ENCODE measurements around the gene ALCAM. TPM values are rescaled to one million over a fixed set of nuclear protein-coding genes. Genes with fewer than 3 reads are reported as not detected.
A peak's percentile ranks its signal among the peaks of the same experiment; 100 is the strongest.
"Not testable (repeated sequence)": the region's sequence is repeated elsewhere in the genome, so short reads cannot be mapped to it uniquely, and the experiment has no call there.

ALCAM gene
- total RNA-seq, 1 donor from 2014 or later: 115 TPM

- no peak for DNase-seq (ENCODE audit: low spot score)
Measured at GRCh38 chr3:105388176-105388575, 21.5 kb downstream of the ALCAM start.

GRCh38 chr3:105389759-105390158 is 23.1 kb downstream of the ALCAM start:
- not testable (repeated sequence) for DNase-seq (ENCODE audit: low spot score)

GRCh38 chr3:105392598-105392997 is 25.9 kb downstream of the ALCAM start:
- not testable (repeated sequence) for DNase-seq (ENCODE audit: low spot score)

GRCh38 chr3:105394177-105394576 is 27.5 kb downstream of the ALCAM start:
- no peak for DNase-seq (ENCODE audit: low spot score)

GRCh38 chr3:105397974-105398373 is 31.3 kb downstream of the ALCAM start:
- DNase-seq (ENCODE audit: low spot score): no peak

GRCh38 chr3:105398437-105398836 is 31.7 kb downstream of the ALCAM start:
- DNase-seq (ENCODE audit: low spot score): no peak

- no peak for DNase-seq (ENCODE audit: low spot score)
Measured at GRCh38 chr3:105399062-105399461, 32.4 kb downstream of the ALCAM start.

- DNase-seq (ENCODE audit: low spot score): no peak
Measured at GRCh38 chr3:105399611-105400010, 32.9 kb downstream of the ALCAM start.

GRCh38 chr3:105401254-105401653 is 34.5 kb downstream of the ALCAM start:
- no peak for DNase-seq (ENCODE audit: low spot score)

GRCh38 chr3:105401691-105402149 is 35.0 kb downstream of the ALCAM start:
- DNase-seq (ENCODE audit: low spot score): no peak

GRCh38 chr3:105402287-105402801 is 35.6 kb downstream of the ALCAM start:
- no peak for DNase-seq (ENCODE audit: low spot score)

GRCh38 chr3:105403034-105403433 is 36.3 kb downstream of the ALCAM start:
- DNase-seq (ENCODE audit: low spot score): not testable (repeated sequence)

GRCh38 chr3:105406268-105406667 is 39.6 kb downstream of the ALCAM start:
- no peak for DNase-seq (ENCODE audit: low spot score)

- DNase-seq (ENCODE audit: low spot score): no peak
Measured at GRCh38 chr3:105409364-105409763, 42.7 kb downstream of the ALCAM start.

- no peak for DNase-seq (ENCODE audit: low spot score)
Measured at GRCh38 chr3:105413343-105413887, 46.7 kb downstream of the ALCAM start.

GRCh38 chr3:105414841-105415240 is 48.1 kb downstream of the ALCAM start:
- peak; percentile 91 for DNase-seq (ENCODE audit: low spot score)

GRCh38 chr3:105415951-105416350 is 49.2 kb downstream of the ALCAM start:
- peak; percentile 90 for DNase-seq (ENCODE audit: low spot score)

- peak; percentile 5 for DNase-seq (ENCODE audit: low spot score)
Measured at GRCh38 chr3:105417525-105418289, 51.0 kb downstream of the ALCAM start.

GRCh38 chr3:105422645-105423044 is 55.9 kb downstream of the ALCAM start:
- no peak for DNase-seq (ENCODE audit: low spot score)

GRCh38 chr3:105423397-105423796 is 56.7 kb downstream of the ALCAM start:
- no peak for DNase-seq (ENCODE audit: low spot score)

- no peak for DNase-seq (ENCODE audit: low spot score)
Measured at GRCh38 chr3:105424412-105425152, 57.9 kb downstream of the ALCAM start.

GRCh38 chr3:105425153-105425502 is 58.4 kb downstream of the ALCAM start:
- no peak for DNase-seq (ENCODE audit: low spot score)
